HFFc6 (cell line): ENCODE data around the gene IL1R1. TPM values are rescaled to one million over a fixed set of nuclear protein-coding genes. Genes with fewer than 3 reads are reported as not detected.

ENCODE experiments used
- DNase-seq: peaks from one replicate; pipeline ENCODE4 v3.0.0-alpha.2; 2018
- H3K27ac Mint-ChIP-seq: 2 replicates; pipeline ENCODE4 v1.8.0; 2020; ENCODE audit warnings: mild to moderate bottlenecking, mixed read lengths
- H3K27me3 Mint-ChIP-seq: 2 replicates; pipeline ENCODE4 v1.8.0; 2021; ENCODE audit warnings: mild to moderate bottlenecking, moderate library complexity, mixed read lengths; ENCODE audit not compliant: insufficient read depth
- H3K36me3 Mint-ChIP-seq: 2 replicates; pipeline ENCODE4 v1.8.0; 2021; ENCODE audit warnings: low read depth, mixed read lengths
- H3K4me1 Mint-ChIP-seq: 2 replicates; pipeline ENCODE4 v1.8.0; 2020; ENCODE audit warnings: low read depth, mixed read lengths
- H3K4me3 Mint-ChIP-seq: 2 replicates; pipeline ENCODE4 v1.8.0; 2020; ENCODE audit warnings: mild to moderate bottlenecking, moderate library complexity, mixed read lengths
- H3K9me3 Mint-ChIP-seq: 2 replicates; pipeline ENCODE4 v1.8.0; 2020; ENCODE audit warnings: mild to moderate bottlenecking, mixed read lengths
- total RNA-seq, 6 experiments: library from RNA; stranded (reverse); fragmentation: NEBNext Ultra II Directional; extraction: Animal tissue kit (Norgen Biotek cat#: 25700); gene quantifications; 2 replicates in 1 of 6; 3 replicates in 5 of 6; pipeline ENCODE4 v1.2.3, GENCODE V29; 2021
- TF ChIP-seq, protein P1 (sequence below): fragments of 200-600 bp; sonication (generic); IDR thresholded peaks from 2 replicates; pipeline ENCODE4 v1.5.0; 2021; ENCODE audit warnings: antibody characterized with exemption, mild to moderate bottlenecking

The IL1R1 gene
- total RNA-seq, 6 experiments from 2014 or later = 13.8 to 25.0 (median 22.9) TPM

DNA sequence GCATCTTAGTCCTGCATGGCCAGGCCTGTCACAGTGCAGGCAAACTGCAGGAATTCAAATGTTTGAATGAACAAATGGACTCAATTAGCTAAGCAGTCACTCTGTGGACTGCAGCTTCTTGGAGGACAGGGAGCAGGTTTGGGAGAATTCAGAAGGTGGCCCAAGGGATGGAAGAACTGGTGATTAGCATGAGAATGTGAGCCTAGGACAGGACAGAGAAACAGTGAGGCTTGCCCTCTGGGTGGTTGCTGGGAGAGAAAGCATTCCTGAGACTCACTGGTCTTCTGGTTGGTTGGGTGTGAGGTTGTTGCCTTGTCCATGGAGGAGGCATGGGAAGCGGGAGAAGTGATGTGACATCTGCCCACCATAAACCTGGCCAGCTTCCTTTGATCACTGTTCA lies 58.0 kb downstream of the IL1R1 start:
- H3K27me3 Mint-ChIP-seq = peaks cover 10% of the 10 kb centered on the region
- no peak overlapping the region for H3K4me3 Mint-ChIP-seq
- H3K9me3 Mint-ChIP-seq = peaks cover 8% of the 10 kb centered on the region
- DNase-seq = no peak
- peaks cover 9% of the 10 kb centered on the region; the same call in 1 of the 2 replicates for H3K36me3 Mint-ChIP-seq
- H3K4me1 Mint-ChIP-seq = no peaks in the 10 kb centered on the region
- TF ChIP-seq, protein P1, sequence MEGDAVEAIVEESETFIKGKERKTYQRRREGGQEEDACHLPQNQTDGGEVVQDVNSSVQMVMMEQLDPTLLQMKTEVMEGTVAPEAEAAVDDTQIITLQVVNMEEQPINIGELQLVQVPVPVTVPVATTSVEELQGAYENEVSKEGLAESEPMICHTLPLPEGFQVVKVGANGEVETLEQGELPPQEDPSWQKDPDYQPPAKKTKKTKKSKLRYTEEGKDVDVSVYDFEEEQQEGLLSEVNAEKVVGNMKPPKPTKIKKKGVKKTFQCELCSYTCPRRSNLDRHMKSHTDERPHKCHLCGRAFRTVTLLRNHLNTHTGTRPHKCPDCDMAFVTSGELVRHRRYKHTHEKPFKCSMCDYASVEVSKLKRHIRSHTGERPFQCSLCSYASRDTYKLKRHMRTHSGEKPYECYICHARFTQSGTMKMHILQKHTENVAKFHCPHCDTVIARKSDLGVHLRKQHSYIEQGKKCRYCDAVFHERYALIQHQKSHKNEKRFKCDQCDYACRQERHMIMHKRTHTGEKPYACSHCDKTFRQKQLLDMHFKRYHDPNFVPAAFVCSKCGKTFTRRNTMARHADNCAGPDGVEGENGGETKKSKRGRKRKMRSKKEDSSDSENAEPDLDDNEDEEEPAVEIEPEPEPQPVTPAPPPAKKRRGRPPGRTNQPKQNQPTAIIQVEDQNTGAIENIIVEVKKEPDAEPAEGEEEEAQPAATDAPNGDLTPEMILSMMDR = no peak
- H3K27ac Mint-ChIP-seq = no peak overlapping the region

DNA sequence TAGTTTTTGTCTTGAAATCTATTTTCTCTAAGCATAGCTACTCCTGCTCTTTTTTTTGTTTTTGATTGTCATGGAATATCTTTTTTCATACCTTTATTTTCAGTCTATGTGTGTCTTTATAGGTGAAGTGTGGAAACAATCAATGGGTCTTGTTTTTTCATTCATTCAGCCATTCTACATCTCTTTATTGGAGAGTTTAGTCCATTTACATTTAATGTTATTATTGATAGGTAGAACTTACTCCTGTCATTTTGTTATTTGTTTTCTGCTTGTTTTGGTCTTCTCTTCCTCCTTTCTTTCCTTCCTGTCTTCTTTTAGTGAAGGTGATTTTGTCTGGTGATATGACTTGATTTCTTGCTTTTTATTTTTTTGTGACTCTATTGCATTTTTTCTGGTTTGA lies 62.1 kb downstream of the IL1R1 start:
- peaks cover 9% of the 10 kb centered on the region; the same call in 1 of the 2 replicates for H3K36me3 Mint-ChIP-seq
- no peak overlapping the region for H3K4me3 Mint-ChIP-seq
- no peak for DNase-seq
- H3K4me1 Mint-ChIP-seq = no peaks in the 10 kb centered on the region
- H3K9me3 Mint-ChIP-seq = peaks cover 8% of the 10 kb centered on the region
- TF ChIP-seq, protein P1 = no peak
- H3K27me3 Mint-ChIP-seq = peaks cover 6% of the 10 kb centered on the region
- H3K27ac Mint-ChIP-seq = no peak overlapping the region

- Mint-ChIP-seq H3K36me3 (peaks cover 9% of the 10 kb centered on the region; the same call in 1 of the 2 replicates), H3K4me3 (no peak overlapping the region), H3K27me3 (peaks cover 2% of the 10 kb centered on the region), H3K4me1 (no peaks in the 10 kb centered on the region), H3K9me3 (peaks cover 8% of the 10 kb centered on the region), H3K27ac (no peak overlapping the region)
- TF ChIP-seq, protein P1 = no peak
- DNase-seq = no peak
Observed at GRCh38 chr2:102206666-102207341, 64.3 kb downstream of the IL1R1 start.

DNA sequence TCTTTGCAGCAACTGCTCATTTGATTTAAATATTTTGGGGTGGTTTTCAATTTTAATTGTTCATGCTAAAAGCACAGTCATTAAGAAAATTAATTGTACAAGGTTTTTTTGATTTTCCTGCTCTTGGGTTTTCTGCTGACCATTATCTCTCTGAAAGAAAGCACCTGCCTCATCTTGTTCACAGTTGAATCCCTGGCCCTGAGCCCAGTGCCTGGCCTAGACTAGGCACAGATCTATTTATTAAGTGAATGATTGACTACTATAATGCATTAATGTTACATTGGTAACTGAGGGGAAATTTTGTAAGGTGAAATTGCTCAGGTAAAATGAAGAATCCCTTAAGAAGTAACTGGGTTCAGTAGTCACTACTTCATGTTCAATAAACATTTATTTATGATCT lies 66.2 kb downstream of the IL1R1 start:
- no peak overlapping the region for H3K4me3 Mint-ChIP-seq
- no peaks in the 10 kb centered on the region for H3K4me1 Mint-ChIP-seq
- peaks cover 8% of the 10 kb centered on the region; the same call in 1 of the 2 replicates for H3K36me3 Mint-ChIP-seq
- peaks cover 8% of the 10 kb centered on the region for H3K9me3 Mint-ChIP-seq
- H3K27ac Mint-ChIP-seq = no peak overlapping the region
- DNase-seq = no peak
- TF ChIP-seq, protein P1 = no peak
- peaks cover 2% of the 10 kb centered on the region for H3K27me3 Mint-ChIP-seq

- no peak overlapping the region for H3K27ac Mint-ChIP-seq
- H3K36me3 Mint-ChIP-seq = 0 out of 2 replicates have a peak, but pooled peaks cover 5% of the 10 kb centered on the region
- H3K4me1 Mint-ChIP-seq = no peaks in the 10 kb centered on the region
- TF ChIP-seq, protein P1 = no peak
- peaks cover 7% of the 10 kb centered on the region for H3K9me3 Mint-ChIP-seq
- H3K4me3 Mint-ChIP-seq = no peak overlapping the region
- peaks cover 1% of the 10 kb centered on the region for H3K27me3 Mint-ChIP-seq
- DNase-seq = no peak
Observed at GRCh38 chr2:102209474-102209873, 66.9 kb downstream of the IL1R1 start.
